Muscle layer of duodenum (tissue), 2 donors: ENCODE data around the gene HOXD12.

Experiments used
- H3K27ac ChIP-seq: one replicate; pipeline ENCODE4 v1.7.0; 2013; ENCODE audit warnings: mild to moderate bottlenecking, low read length
- H3K27me3 ChIP-seq: one replicate; pipeline ENCODE4 v1.7.0; 2013; ENCODE audit warnings: low read depth, mild to moderate bottlenecking, control low read depth, low read length
- H3K36me3 ChIP-seq, 2 donors: one replicate each; pipeline ENCODE4 v1.7.0; 2013; ENCODE audit warnings: low read length in 2 of 2, control low read depth in 1 of 2, mild to moderate bottlenecking in 1 of 2; ENCODE audit not compliant: insufficient read depth in 2 of 2, control insufficient read depth in 1 of 2
- H3K4me1 ChIP-seq, 2 donors: one replicate each; pipeline ENCODE4 v1.7.0; 2013; ENCODE audit warnings: low read length in 2 of 2, mild to moderate bottlenecking in 2 of 2, control low read depth in 1 of 2, moderate library complexity in 1 of 2; ENCODE audit not compliant: insufficient read depth in 2 of 2, control insufficient read depth in 1 of 2
- H3K4me3 ChIP-seq, 2 donors: one replicate each; pipeline ENCODE4 v1.7.0; 2013; ENCODE audit warnings: low read length in 2 of 2, low read depth in 1 of 2, mild to moderate bottlenecking in 1 of 2
- H3K9me3 ChIP-seq, 2 donors: one replicate each; pipeline ENCODE4 v1.7.0; 2013; ENCODE audit warnings: low read length in 2 of 2, control low read depth in 1 of 2, mild to moderate bottlenecking in 1 of 2; ENCODE audit not compliant: control insufficient read depth in 1 of 2
- donor health status: healthy.

HOXD12 gene

GRCh38 chr2:176082525-176082823 is 17.1 kb upstream of the HOXD12 start:
- H3K27ac ChIP-seq, result no peak overlapping the region
- no peak overlapping the region for H3K4me3 ChIP-seq
- peaks cover 3 to 52% of the 10 kb centered on the region in 2 donors for H3K4me1 ChIP-seq
- no peaks in the 10 kb centered on the region for H3K36me3 ChIP-seq
- peaks cover 0 to 5% of the 10 kb centered on the region in 2 donors for H3K9me3 ChIP-seq
- peaks cover 89% of the 10 kb centered on the region for H3K27me3 ChIP-seq

GRCh38 chr2:176082824-176083751 is 16.5 kb upstream of the HOXD12 start:
- H3K27me3 ChIP-seq, result peaks cover 92% of the 10 kb centered on the region
- H3K36me3 ChIP-seq, result no peaks in the 10 kb centered on the region
- H3K4me1 ChIP-seq, result peaks cover 3 to 57% of the 10 kb centered on the region in 2 donors
- peaks cover 0 to 5% of the 10 kb centered on the region in 2 donors for H3K9me3 ChIP-seq
- H3K4me3 ChIP-seq, result no peak overlapping the region
- no peak overlapping the region for H3K27ac ChIP-seq

GRCh38 chr2:176083796-176084261 is 15.8 kb upstream of the HOXD12 start, which contains the start of gene EVX2:
TSS of gene EVX2 (minus strand) at chr2:176083962. CDS start at chr2:176083776, 186 bp downstream.
- H3K36me3 ChIP-seq, result no peaks in the 10 kb centered on the region
- H3K9me3 ChIP-seq, result peaks cover 0 to under 1% of the 10 kb centered on the region in 2 donors
- H3K4me1 ChIP-seq, result peaks cover 3 to 63% of the 10 kb centered on the region in 2 donors
- H3K27me3 ChIP-seq, result peaks cover 92% of the 10 kb centered on the region
- H3K27ac ChIP-seq, result no peak within 1 kb of the TSS
- no peak within 1 kb of the TSS for H3K4me3 ChIP-seq

- no peaks in the 10 kb centered on the region for H3K9me3 ChIP-seq
- H3K27me3 ChIP-seq, result peaks cover 92% of the 10 kb centered on the region
- no peaks in the 10 kb centered on the region for H3K36me3 ChIP-seq
- H3K4me1 ChIP-seq, result peaks cover 0 to 55% of the 10 kb centered on the region in 2 donors
- no peak overlapping the region for H3K4me3 ChIP-seq
- no peak overlapping the region for H3K27ac ChIP-seq
These were observed 14.9 kb upstream of the HOXD12 start for GRCh38 chr2:176084611-176085119.

DNA sequence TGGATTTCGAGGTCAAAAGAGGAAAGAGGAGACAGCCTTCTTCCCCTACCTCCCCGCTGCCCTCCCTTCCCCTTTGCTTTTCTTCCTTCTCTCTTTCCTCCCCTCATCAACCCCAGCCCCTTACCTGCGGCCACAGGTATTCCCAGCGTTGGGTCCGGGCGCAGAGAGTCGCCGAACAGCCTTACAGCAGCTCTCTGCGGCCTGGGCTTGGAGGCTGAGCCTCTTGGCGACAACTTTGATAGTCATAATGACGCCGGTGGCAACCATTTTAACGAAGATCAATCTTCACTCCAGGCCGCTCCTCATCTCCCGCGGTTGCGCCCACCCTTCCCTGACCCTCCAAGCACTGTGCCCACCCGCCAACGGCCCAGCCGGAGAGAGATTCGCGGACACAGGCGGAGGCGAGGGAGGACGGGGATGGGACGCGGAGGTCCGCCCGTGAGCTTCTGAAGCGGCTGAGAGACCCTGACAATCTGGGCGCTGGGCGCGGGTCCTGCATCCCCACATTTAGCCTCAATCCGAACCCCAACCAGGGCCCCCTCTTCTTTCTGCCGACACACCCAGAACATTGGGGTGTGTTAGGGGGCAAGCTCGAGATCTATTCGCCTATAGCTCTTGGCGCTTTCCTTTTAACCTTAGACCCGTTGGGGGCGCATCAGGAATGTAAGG is 14.3 kb upstream of the HOXD12 start:
- Histone ChIP-seq H3K27ac (no peak overlapping the region), H3K36me3 (no peaks in the 10 kb centered on the region), H3K4me1 (peaks cover 0 to 52% of the 10 kb centered on the region in 2 donors), H3K27me3 (peaks cover 96% of the 10 kb centered on the region), H3K9me3 (no peaks in the 10 kb centered on the region), H3K4me3 (no peak overlapping the region)

DNA sequence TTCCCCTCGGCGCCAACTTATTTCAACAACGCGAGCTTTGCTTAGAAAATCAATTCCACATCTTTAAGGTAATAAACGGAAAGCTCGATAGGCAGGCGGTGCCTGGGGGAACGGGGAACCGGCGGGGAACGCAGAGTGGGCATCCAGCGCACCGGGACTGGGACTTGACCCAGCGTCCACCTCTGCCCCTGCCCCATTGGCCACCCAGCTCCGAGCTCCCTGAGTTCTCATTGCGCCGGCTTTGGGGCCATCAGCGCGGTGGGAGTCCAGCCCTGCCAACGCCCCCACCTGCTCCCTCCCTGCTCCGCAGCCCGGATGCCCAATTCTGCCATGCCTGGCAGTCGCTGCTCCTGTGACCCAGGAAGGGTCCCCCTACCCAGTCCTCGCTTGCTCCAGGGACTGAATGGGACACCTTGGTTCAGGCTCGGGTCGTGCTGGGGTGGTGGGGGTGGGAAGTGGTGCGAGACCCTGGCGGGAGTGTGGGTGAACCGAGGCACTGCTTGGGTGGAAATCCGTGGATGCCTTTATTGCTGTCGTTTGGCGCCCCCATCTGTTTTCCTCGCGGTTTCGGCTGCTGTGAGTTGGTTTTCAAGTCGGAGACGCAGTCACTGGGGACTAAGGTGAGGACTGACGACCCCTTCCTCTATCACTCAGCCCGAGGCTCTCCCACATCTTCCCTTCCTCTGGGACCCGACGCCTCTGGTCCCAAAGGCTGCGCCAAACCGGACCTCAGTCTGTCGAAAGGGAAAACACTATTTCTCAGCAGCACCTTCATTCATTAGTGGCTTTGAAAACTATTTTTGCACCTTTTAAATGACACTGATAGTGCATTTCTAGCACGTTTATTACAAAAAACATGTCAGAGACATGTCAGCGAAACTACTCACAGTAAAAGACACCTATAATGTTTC is 13.5 kb upstream of the HOXD12 start:
- H3K36me3 ChIP-seq, result no peaks in the 10 kb centered on the region
- H3K27me3 ChIP-seq, result peaks cover 97% of the 10 kb centered on the region
- no peaks in the 10 kb centered on the region for H3K9me3 ChIP-seq
- peaks cover 0 to 47% of the 10 kb centered on the region in 2 donors for H3K4me1 ChIP-seq
- no peak overlapping the region for H3K27ac ChIP-seq
- peak overlapping the region in 1 of 2 donors; percentile 17 for H3K4me3 ChIP-seq

GRCh38 chr2:176087330-176088047 is 12.1 kb upstream of the HOXD12 start:
- H3K27me3 ChIP-seq, result peaks cover 97% of the 10 kb centered on the region
- peak overlapping the region; percentile 33 to 57 for H3K4me3 ChIP-seq
- no peaks in the 10 kb centered on the region for H3K36me3 ChIP-seq
- peaks cover 0 to 53% of the 10 kb centered on the region in 2 donors for H3K4me1 ChIP-seq
- no peak overlapping the region for H3K27ac ChIP-seq
- H3K9me3 ChIP-seq, result no peaks in the 10 kb centered on the region

DNA sequence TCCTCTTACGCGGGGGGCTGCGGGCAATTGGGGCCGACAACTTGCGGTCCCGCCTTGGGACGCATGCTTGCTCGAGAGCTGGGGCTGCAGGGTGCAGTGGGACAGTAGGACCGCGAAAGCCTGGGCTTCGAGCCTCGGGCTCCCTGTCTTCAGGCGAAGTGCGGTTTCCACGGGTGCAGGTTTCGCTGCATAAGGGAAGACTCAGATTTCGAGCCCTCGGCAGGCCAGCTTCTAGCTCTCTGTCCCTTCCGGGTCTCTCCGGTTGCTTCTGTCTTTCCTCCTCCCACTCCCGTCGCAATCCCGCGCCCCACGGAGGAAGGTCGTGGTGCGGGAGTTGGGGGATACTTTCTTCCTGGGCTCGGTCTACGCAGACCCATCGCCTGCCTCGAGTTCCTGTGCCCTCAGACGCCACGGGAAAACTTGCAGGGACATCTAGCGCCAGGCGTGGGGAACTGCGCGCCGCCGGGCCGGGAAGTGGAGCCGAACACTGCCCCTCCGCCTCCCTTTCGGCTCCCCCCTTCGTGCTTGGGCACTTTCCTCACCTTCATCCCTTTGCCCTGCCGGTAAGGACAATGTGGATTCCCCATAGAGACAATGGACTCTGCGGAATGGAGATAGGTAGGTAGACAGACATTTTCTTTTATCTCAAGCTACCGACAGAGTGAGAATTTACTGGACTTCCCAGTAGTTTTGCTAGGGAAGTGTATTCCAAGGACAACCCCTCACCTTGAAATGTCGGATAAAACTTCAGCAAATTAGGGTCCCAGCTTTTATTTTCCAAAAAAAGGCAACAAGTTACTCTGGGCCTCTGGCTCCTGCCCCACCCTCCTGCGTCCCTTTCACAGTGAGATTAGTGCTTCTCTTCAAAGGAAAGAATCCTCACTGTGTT is 11.3 kb upstream of the HOXD12 start:
- no peak overlapping the region for H3K27ac ChIP-seq
- no peaks in the 10 kb centered on the region for H3K36me3 ChIP-seq
- H3K9me3 ChIP-seq, result no peaks in the 10 kb centered on the region
- H3K4me3 ChIP-seq, result peak overlapping the region; percentile 33 to 57
- peaks cover 92% of the 10 kb centered on the region for H3K27me3 ChIP-seq
- peaks cover 0 to 50% of the 10 kb centered on the region in 2 donors for H3K4me1 ChIP-seq

DNA sequence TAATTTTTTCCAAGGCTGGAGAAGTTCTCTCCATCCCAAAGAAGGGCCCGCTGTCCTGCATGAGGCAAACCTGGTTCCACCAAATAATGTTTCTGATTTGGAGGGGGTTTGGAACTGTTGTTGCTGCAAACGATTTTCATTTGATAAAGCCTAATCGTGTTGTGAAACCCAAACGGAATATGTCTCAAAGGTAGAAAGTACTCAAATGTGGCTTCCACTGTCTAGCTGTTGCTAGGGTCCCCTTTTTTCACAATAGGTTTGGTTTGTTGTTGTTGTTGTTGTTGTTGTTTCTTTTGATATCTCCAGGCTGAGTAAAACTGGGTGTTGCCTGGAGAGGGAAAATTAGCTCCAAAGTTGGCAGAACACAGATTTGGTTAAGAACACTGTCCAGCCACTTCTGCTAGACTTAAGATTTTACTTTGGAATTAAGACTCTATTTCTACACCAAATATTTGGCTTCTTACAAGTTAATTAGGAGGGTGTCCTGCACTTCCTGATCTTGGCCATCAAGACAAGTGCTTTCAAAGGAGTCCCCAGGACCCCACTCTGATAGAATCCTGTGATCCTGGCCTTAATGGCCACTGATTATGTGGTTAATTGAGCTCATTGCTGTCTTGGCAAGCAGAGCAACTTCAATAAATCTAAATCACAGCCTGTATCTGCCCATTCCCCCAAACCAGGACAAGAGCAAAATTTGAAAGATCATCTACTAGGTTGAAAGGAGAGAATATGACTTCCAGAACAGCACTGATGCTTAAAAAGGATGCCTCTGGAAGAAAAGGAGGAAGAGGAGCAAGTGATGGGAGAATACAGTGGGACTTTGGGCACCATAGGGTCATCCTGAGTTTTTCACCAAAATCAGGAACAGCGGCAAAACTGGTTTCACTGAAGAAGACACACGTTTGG is 10.4 kb upstream of the HOXD12 start:
- no peaks in the 10 kb centered on the region for H3K36me3 ChIP-seq
- peaks cover 0 to 48% of the 10 kb centered on the region in 2 donors for H3K4me1 ChIP-seq
- no peak overlapping the region for H3K27ac ChIP-seq
- no peak overlapping the region for H3K4me3 ChIP-seq
- peaks cover 0 to 5% of the 10 kb centered on the region in 2 donors for H3K9me3 ChIP-seq
- H3K27me3 ChIP-seq, result peaks cover 92% of the 10 kb centered on the region
